Rectal smooth muscle tissue (tissue), 1 donor: ENCODE results near the gene HLTF.
"Not testable (repeated sequence)": the region's sequence is repeated elsewhere in the genome, so short reads cannot be mapped to it uniquely, and the experiment has no call there.

Source experiments
- H3K27ac ChIP-seq: one replicate; pipeline ENCODE4 v1.7.0; 2013; ENCODE audit warnings: low read depth, low read length, inconsistent platforms
- H3K27me3 ChIP-seq: one replicate; pipeline ENCODE4 v1.7.0; 2013; ENCODE audit warnings: low read length; ENCODE audit not compliant: control insufficient read depth, insufficient read depth
- H3K36me3 ChIP-seq: one replicate; pipeline ENCODE4 v1.7.0; 2013; ENCODE audit warnings: low read length; ENCODE audit not compliant: control insufficient read depth, insufficient read depth
- H3K4me1 ChIP-seq: one replicate; pipeline ENCODE4 v1.7.0; 2013; ENCODE audit warnings: low read length; ENCODE audit not compliant: control insufficient read depth, insufficient read depth
- H3K4me3 ChIP-seq: one replicate; pipeline ENCODE4 v1.7.0; 2013; ENCODE audit warnings: low read length
- H3K9ac ChIP-seq: one replicate; pipeline ENCODE4 v1.7.0; 2013; ENCODE audit warnings: low read length

Gene HLTF

DNA sequence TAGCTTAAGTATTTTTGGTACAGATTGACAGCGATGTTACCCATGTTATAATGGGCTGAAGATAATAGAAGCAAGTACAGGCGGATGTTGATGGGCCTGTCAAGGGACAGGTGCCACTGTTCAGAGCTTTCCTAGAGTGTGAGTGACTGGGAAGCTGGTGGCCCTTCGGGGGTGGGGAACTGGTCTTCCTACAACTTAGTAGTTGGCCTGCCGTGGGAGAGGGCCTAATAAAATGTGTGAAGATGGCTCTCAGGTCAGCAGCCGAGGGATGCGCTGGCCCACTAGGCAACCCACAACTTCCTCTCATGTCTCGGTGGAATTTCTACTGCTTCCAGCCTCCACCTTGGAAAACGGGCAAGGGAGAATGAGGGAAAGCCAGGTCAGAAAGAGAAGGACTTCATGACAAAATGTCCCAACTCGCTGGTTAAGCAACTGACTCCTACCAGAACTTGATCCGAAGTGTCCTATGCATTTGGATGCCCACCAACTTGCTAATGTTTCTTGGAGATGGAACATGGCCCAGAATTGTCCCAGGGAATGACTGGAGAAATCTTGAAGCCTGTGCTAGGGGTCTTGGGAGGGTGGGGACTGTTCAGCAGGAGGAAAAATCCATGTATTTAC lies 93.6 kb downstream of the HLTF start:
- Histone ChIP-seq H3K36me3 (peaks cover 4% of the 10 kb centered on the region), H3K9ac (no peak overlapping the region), H3K27ac (peak overlapping the region; percentile 95), H3K27me3 (no peaks in the 10 kb centered on the region), H3K4me1 (peaks cover 14% of the 10 kb centered on the region), H3K4me3 (peak overlapping the region; percentile 78)

DNA sequence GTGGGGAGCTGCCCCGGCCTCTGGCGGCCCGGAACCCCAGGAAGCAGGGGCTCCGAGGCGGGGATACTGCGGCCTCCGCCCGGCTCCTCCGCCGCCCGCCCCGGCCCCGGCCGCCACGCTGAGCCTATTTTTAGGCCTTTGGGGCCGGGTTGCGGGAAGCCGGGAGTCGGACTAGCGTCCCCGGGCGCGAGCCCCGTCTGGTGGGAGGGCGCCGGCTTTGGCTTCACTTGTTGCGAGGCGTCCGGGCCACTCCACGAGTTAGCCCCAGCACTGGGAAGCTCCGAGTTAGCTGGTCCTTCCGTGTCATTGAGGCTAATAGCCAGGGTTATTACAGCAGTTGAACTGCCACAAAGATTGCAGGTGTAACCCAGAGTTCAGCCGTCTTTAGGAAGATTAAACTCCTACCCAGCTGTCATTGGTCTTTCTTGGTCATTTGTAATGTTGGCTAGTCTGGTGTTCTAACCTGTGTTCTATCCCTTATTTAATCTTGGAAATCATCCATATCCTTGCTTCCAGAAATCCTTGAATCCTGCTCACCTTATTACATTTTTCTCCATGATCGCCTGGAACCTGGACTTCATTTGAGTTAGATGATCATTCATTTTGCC lies 94.2 kb downstream of the HLTF start:
- peaks cover 14% of the 10 kb centered on the region for H3K4me1 ChIP-seq
- H3K27ac ChIP-seq, result peak overlapping the region; percentile 95
- H3K36me3 ChIP-seq, result peaks cover 4% of the 10 kb centered on the region
- H3K4me3 ChIP-seq, result peak overlapping the region; percentile 78
- H3K9ac ChIP-seq, result peak overlapping the region; percentile 45
- H3K27me3 ChIP-seq, result no peaks in the 10 kb centered on the region

DNA sequence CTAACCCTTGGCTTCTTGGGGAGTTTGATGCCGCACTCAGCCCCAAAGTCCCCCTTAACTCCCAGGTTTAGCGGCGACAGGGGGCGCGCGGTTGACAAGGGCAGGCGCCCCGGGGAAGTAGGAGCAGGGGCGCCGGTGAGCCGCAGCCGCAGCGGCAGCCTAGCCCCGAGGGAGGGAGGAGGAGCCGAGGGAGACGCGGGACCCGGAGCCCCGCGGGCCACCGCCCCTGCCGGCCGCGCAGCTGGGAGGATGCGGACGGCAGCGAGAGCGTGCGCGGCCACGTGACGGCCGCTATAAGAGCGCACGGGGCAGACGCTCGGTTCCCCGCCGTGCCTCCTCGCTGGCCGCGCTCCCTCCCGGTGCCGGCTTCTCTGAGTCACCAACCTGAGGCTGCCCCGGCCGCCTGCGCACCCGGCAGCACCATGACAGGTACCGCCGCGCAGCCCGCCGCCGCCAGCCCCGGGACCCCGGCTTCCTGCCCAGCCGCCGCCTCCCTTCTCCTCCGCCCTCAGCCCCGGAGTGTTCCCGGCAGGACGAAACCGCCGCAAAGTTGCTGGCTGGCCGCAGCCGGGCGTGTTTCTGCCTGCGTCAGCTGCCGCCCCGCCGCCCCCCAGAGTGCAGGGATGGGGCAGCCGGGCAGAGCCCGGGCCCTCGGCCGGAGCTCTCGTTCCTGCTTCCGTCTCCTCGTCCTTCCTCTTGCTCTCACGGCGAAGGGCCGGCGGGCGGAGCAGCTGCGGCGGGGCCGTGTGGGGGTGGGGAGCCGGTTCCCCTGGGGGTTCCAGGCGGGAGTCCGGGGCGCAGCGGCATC lies 94.9 kb downstream of the HLTF start, which contains the start of gene GYG1:
TSS of gene GYG1 (plus strand) at position 322 of the 808 bp plus-strand sequence. CDS start at position 423, 101 bp downstream.
- Histone ChIP-seq H3K9ac (peak within 1 kb of the TSS; percentile 45), H3K4me3 (peak within 1 kb of the TSS; percentile 78), H3K4me1 (peaks cover 14% of the 10 kb centered on the region), H3K27ac (peak within 1 kb of the TSS; percentile 95), H3K36me3 (peaks cover 3% of the 10 kb centered on the region), H3K27me3 (no peaks in the 10 kb centered on the region)

DNA sequence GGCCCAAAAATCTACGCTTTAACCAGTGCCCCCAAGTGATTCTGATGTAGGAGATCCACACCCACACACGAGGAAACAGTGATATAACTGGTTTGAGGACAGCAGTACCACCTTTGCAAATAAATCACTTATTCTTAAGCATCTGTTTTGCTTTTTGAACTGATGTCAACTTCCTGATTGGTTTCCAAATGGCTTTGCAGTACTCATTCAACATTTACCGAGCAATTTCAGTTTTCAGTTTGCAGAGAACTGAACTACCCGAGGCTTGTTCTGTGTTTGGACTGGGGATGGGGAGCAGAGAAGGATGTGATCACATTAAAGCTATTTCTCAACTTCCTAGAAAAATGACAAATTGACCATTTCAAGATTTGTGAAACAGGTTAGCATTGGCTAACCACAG lies 96.1 kb downstream of the HLTF start:
- H3K27ac ChIP-seq, result no peak overlapping the region
- H3K36me3 ChIP-seq, result no peaks in the 10 kb centered on the region
- no peak overlapping the region for H3K4me3 ChIP-seq
- H3K4me1 ChIP-seq, result peaks cover 14% of the 10 kb centered on the region
- H3K27me3 ChIP-seq, result no peaks in the 10 kb centered on the region
- no peak overlapping the region for H3K9ac ChIP-seq

DNA sequence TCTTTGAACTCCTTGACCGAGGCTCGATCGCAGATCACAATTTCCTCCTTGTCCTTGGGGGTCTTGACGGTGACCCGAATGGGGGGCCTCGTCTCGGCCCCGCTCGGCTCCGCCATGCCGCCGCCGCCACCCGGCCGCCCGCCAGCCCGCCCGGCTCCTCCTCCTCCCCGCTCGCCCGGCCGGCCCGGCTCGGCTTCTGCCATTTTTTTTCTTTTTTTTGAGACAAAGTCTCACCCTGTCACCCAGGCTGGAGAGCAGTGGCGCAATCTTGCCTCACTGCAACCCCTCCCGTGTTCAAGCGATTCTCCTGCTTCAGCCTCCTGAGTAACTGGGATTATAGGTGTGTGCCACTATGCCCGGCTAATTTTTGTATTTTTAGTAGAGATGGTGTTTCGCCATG lies 98.8 kb downstream of the HLTF start:
- H3K27me3 ChIP-seq, H3K9ac ChIP-seq, H3K36me3 ChIP-seq, H3K27ac ChIP-seq, H3K4me1 ChIP-seq, H3K4me3 ChIP-seq: not testable (repeated sequence)

DNA sequence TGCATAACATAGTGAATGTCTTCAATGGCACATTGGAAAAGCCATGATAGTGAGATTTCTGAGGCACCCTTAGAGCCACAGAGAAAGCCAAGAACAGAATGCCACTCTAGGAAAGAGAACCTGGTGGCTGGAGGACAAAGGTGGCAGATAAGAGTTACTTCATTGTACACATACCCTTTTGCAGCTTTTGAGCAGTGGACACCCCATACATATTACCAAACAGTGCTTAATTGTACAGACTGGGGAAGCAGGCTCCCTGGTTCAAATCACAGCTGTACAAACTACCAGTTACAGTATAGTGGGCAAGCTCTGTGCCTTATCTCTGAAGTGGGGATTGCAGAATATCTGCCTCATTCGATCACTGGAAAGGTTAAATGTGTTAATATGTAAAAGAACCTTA lies 105.1 kb downstream of the HLTF start:
- Histone ChIP-seq H3K4me1 (no peaks in the 10 kb centered on the region), H3K36me3 (no peaks in the 10 kb centered on the region), H3K9ac (no peak overlapping the region), H3K27ac (no peak overlapping the region), H3K4me3 (no peak overlapping the region), H3K27me3 (no peaks in the 10 kb centered on the region)
